ENCODE results near the gene GMNC. TPM values are rescaled to one million over a fixed set of nuclear protein-coding genes. Genes with fewer than 3 reads are reported as not detected.

Gene GMNC
- polyA plus RNA-seq, 3 donors: 5.6 to 6.4 (median 5.7) TPM

DNA sequence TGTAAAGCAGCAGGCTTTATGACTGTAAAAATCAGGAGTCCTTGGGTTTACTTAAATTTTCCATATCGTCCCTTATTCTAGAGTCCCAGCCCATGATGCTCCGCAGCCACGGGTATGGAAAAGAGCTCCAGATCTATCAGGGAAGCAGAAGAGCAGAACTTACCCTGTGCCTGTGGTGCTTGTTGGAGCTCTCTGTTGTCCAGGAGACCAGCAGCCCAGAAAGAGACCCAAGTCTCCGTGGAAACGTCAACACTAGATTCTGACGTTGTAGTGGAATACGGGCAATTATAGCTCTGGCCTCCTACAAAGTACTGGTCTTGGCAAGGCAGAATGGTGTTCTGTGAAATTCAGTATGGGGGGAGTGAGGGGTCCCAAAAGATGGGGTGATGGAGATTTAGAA, 2.0 kb downstream of the GMNC start:
- DNase-seq (ENCODE audit: extremely low read depth in 1 of 11, low read depth in 9 of 11, low spot score in 4 of 11): no peak

DNA sequence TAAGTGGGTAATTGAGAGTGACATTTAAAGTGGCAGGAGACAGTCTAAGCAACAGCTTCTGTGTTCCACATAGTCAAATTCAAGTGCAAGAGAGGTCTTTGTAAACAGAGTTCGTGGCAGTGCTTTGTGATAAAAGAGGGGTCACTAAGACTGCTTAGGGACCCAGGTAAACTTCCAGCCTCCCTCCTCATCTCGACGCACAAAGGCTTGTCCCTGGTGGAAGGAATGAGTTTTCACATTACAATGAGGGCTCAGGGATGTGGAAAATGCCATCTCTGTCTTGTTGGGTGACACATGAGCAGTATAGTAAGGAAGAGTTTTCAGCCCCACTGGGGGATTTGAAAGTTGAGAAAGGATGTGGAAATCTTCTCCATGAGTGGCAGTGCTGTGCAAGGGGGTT, 7.3 kb downstream of the GMNC start:
- no peak for DNase-seq (ENCODE audit: extremely low read depth in 1 of 11, low read depth in 9 of 11, low spot score in 4 of 11)

DNA sequence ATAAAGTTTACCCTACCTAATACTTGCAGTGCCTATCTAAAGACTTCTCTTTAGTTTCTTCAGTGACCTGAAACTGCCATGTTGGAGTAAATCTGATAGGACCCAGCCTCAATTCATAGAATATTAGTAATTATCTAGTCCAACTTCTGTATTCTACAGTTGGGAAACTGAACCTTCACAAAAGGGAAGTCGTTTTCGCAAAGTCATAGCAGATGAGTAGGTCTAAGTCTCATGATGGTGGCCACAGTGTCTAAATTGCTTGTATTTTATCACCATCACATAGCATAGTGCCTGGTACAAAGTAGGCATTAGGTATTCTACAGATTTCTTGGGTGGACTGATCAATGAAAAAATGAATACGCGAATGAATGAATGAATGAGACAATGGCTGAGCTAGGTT, 8.4 kb downstream of the GMNC start:
- no peak for DNase-seq (ENCODE audit: extremely low read depth in 1 of 11, low read depth in 9 of 11, low spot score in 4 of 11)

- DNase-seq (ENCODE audit: extremely low read depth in 1 of 11, low read depth in 9 of 11, low spot score in 4 of 11): no peak
Observed at GRCh38 chr3:190853464-190853863, 9.0 kb downstream of the GMNC start.

GRCh38 chr3:190849607-190850006, 12.9 kb downstream of the GMNC start:
- no peak for DNase-seq (ENCODE audit: extremely low read depth in 1 of 11, low read depth in 9 of 11, low spot score in 4 of 11)

- DNase-seq (ENCODE audit: extremely low read depth in 1 of 11, low read depth in 9 of 11, low spot score in 4 of 11): no peak
Observed at GRCh38 chr3:190848870-190849269, 13.6 kb downstream of the GMNC start.

DNA sequence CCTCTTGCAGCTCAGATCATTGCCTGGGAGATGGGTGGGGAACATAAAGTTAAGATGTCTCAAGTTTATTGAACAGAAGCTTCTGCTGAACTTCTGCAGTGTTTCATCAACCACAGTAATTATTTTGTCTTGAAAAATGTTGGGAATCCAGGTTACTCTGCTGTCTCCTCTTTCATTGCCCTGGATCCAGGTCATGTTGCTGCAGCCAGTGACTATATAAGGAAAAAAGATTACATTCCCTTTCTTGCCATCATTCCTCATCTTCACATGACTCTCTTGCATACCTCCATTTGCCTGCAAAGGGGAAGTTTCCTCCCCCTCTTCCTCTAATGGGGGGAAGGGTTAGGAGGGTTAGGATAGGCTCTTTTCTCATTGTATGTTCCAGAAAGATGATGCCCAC, 15.1 kb downstream of the GMNC start:
- no peak for DNase-seq (ENCODE audit: extremely low read depth in 1 of 11, low read depth in 9 of 11, low spot score in 4 of 11)

- DNase-seq (ENCODE audit: extremely low read depth in 1 of 11, low read depth in 9 of 11, low spot score in 4 of 11): no peak
Observed at GRCh38 chr3:190840146-190840545, 22.3 kb downstream of the GMNC start.

GRCh38 chr3:190831225-190831624, 31.3 kb downstream of the GMNC start:
- DNase-seq (ENCODE audit: extremely low read depth in 1 of 11, low read depth in 9 of 11, low spot score in 4 of 11): no peak

- no peak for DNase-seq (ENCODE audit: extremely low read depth in 1 of 11, low read depth in 9 of 11, low spot score in 4 of 11)
Observed at GRCh38 chr3:190830031-190830430, 32.5 kb downstream of the GMNC start.

- DNase-seq (ENCODE audit: extremely low read depth in 1 of 11, low read depth in 9 of 11, low spot score in 4 of 11): no peak
Observed at GRCh38 chr3:190826018-190826417, 36.5 kb downstream of the GMNC start.

- no peak for DNase-seq (ENCODE audit: extremely low read depth in 1 of 11, low read depth in 9 of 11, low spot score in 4 of 11)
Observed at GRCh38 chr3:190825386-190826016, 37.0 kb downstream of the GMNC start.

DNA sequence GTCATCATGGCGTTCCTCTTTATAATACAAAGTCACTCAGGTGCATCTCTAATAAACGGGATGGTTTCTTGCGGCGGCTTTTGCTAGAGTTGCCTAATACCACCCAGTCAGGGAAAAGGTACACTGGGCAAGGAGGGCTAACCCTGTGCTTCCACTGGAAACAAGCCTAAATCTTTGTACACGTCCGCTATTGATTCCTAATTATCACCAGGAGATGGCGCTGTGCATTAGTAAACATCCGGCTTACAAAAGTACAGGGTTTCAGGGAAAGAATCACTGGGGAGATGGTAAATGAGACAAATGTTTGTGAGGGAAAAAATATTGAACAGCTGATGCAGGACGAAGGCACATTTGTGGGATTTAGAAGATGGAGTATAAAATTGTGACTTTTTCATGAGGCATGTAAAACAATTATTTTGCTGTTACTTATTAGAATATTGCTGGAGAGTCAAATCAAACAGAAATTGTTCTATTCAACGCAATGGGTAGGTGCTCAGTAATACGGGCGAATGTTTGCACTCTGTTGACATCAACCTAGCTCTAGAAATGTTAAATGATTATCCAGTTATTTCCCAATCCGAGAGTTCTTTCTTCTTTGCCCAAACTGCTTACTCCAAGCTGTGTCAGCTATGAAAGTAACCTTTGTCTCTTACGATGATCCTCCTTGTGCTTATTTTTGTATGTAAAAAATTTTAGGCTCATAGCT, 50.6 kb downstream of the GMNC start:
- DNase-seq (ENCODE audit: extremely low read depth in 1 of 11, low read depth in 9 of 11, low spot score in 4 of 11): peak; percentile 19 to 51 (median 33)

GRCh38 chr3:190810957-190811356, 51.5 kb downstream of the GMNC start:
- DNase-seq (ENCODE audit: extremely low read depth in 1 of 11, low read depth in 9 of 11, low spot score in 4 of 11): no peak

DNA sequence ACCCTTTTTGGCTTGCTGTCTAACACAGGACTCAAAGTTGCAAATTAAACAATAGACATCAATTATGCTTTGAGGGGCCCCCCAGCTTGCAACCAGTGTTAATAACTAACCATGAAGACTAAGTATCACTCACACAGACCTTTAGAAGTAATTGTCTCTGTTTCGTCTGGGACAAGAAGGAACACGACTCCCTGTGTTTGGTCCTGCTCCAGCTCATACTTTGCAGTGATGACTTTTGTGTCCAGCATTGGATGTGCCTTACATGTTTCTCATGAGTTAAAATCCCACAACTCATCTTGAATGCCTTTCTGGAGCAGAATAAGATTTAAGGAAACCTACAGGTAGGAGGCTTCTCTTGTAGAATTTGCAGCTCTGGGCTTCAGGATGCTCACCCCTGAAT, 53.1 kb downstream of the GMNC start:
- DNase-seq (ENCODE audit: extremely low read depth in 1 of 11, low read depth in 9 of 11, low spot score in 4 of 11): no peak

- DNase-seq (ENCODE audit: extremely low read depth in 1 of 11, low read depth in 9 of 11, low spot score in 4 of 11): no peak
Observed at GRCh38 chr3:190807719-190808375, 54.6 kb downstream of the GMNC start.

Measured in renal cortex interstitium (tissue), 11 donors.